Erythroblast (primary cell): ENCODE measurements around the gene RPF1.
"Not testable (repeated sequence)": the region's sequence is repeated elsewhere in the genome, so short reads cannot be mapped to it uniquely, and the experiment has no call there.

Experiments used
- DNase-seq, 2 experiments: peaks; one replicate each; lab custom pipeline; 2025; lab: John Stamatoyannopoulos, UW
- GATA1 ChIP-seq: IDR thresholded peaks from 2 replicates; pipeline ENCODE4 v1.6.1; 2011; ENCODE audit warnings: low read depth, mild to moderate bottlenecking, control low read depth, low read length, moderate library complexity
- POLR2A ChIP-seq: IDR thresholded peaks from 2 replicates; pipeline ENCODE4 v1.6.1; 2011; ENCODE audit warnings: mild to moderate bottlenecking, low read length

The RPF1 gene

GRCh38 chr1:84478876-84479868, at the start of gene RPF1:
RPF1 (plus strand) TSS chr1:84479266; CDS start chr1:84479282, 16 bp downstream.
- TF ChIP-seq GATA1 = no peak
- TF ChIP-seq POLR2A = peak; percentile 87
- peak; percentile 81 to 85 for DNase-seq

GRCh38 chr1:84430546-84430945, 48.5 kb upstream of the RPF1 start:
- TF ChIP-seq POLR2A (no peak), GATA1 (no peak)
- DNase-seq = no peak

GRCh38 chr1:84433258-84434080, 45.6 kb upstream of the RPF1 start:
- TF ChIP-seq POLR2A (no peak), GATA1 (no peak)

GRCh38 chr1:84434081-84434769, 44.8 kb upstream of the RPF1 start:
- no peak for DNase-seq
- no peak for TF ChIP-seq POLR2A
- TF ChIP-seq GATA1 = no peak

More at GRCh38 chr1:84433258-84434080, 45.6 kb upstream of the RPF1 start:
- DNase-seq = peak; percentile 71 to 73

- TF ChIP-seq POLR2A (no peak), GATA1 (no peak)
- peak in 1 of 2 experiments; percentile 5 for DNase-seq
These were observed 44.1 kb upstream of the RPF1 start for GRCh38 chr1:84434801-84435549.

- no peak for DNase-seq
- TF ChIP-seq GATA1 (no peak), POLR2A (no peak)
These were observed 42.0 kb upstream of the RPF1 start for GRCh38 chr1:84436876-84437655.

- TF ChIP-seq GATA1 (no peak), POLR2A (no peak)
- DNase-seq = peak; percentile 68 to 76
These were observed 36.8 kb upstream of the RPF1 start for GRCh38 chr1:84442256-84442655.

- DNase-seq = not testable (repeated sequence)
These were observed 36.1 kb upstream of the RPF1 start for GRCh38 chr1:84442747-84443646.

- DNase-seq = not testable (repeated sequence)
These were observed 30.4 kb upstream of the RPF1 start for GRCh38 chr1:84448704-84449103.

- DNase-seq = no peak
- TF ChIP-seq POLR2A (no peak), GATA1 (no peak)
These were observed 28.2 kb upstream of the RPF1 start for GRCh38 chr1:84450910-84451309.

- TF ChIP-seq GATA1 (no peak), POLR2A (no peak)
- DNase-seq = no peak
These were observed 26.6 kb upstream of the RPF1 start for GRCh38 chr1:84452436-84452835.

- TF ChIP-seq POLR2A (no peak), GATA1 (no peak)
- no peak for DNase-seq
These were observed 16.9 kb upstream of the RPF1 start for GRCh38 chr1:84462118-84462517.
